K562 (cell line): Measurements from ENCODE around the gene CCL27.

Experiments
- EZH2 ChIP-seq: IDR thresholded peaks from 2 replicates; pipeline ENCODE4 v1.6.1; 2012; ENCODE audit warnings: low read depth, mild to moderate bottlenecking, inconsistent platforms, low read length, borderline replicate concordance
- FOS ChIP-seq: IDR thresholded peaks from 3 replicates; pipeline ENCODE4 v1.6.1; 2011; ENCODE audit not compliant: insufficient read length; ENCODE audit errors: extremely low read depth
- POLR2A ChIP-seq: fragments of 450-650 bp; conservative IDR thresholded peaks from 2 replicates; pipeline ENCODE4 v1.6.1; 2016
- RAD21 ChIP-seq, 2 experiments: fragments of 250-450 bp in 1 of 2; fragments of 450-650 bp in 1 of 2; sonication (Bioruptor Pico) in 1 of 2; formaldehyde crosslinking in 1 of 2; IDR thresholded peaks in 1 of 2; conservative IDR thresholded peaks in 1 of 2; 2 replicates each; pipeline versions ENCODE4 v1.4.0 to v1.8.0; 2020 to 2022; ENCODE audit warnings: mild to moderate bottlenecking in 2 of 2, moderate library complexity in 1 of 2
- SRF ChIP-seq, 2 experiments: fragments of 250-450, 450-650 bp in 1 of 2; sonication (Bioruptor Pico) in 1 of 2; sonication (generic) in 1 of 2; formaldehyde crosslinking; IDR thresholded peaks; 2 replicates each; pipeline versions ENCODE4 v1.5.0 to v1.5.1; 2020 to 2022; ENCODE audit warnings: mild to moderate bottlenecking in 1 of 2, missing genetic modification reagents in 1 of 2
- TOE1 ChIP-seq, 2 experiments: fragments of 450-650 bp in 1 of 2; sonication (generic) in 1 of 2; formaldehyde crosslinking in 1 of 2; IDR thresholded peaks; 2 replicates each; pipeline versions ENCODE4 v1.7.1 to v1.8.0; 2016 to 2022; ENCODE audit warnings: borderline replicate concordance in 2 of 2, mild to moderate bottlenecking in 2 of 2, antibody characterized with exemption in 1 of 2, inconsistent platforms in 1 of 2, low read depth in 1 of 2, missing genetic modification reagents in 1 of 2, moderate library complexity in 1 of 2
- TF ChIP-seq, protein P1 (sequence below), 3 experiments: IDR thresholded peaks in 2 of 3; conservative IDR thresholded peaks in 1 of 3; 2 replicates each; pipeline ENCODE4 v1.5.1; 2011 to 2012; ENCODE audit warnings: low read length in 3 of 3, mild to moderate bottlenecking in 3 of 3, control low read depth in 2 of 3, improper control_type of control experiment in 1 of 3, inconsistent platforms in 1 of 3, low read depth in 1 of 3, mixed read lengths in 1 of 3, moderate library complexity in 1 of 3; ENCODE audit not compliant: insufficient read depth in 2 of 3
- TF ChIP-seq, protein P2 (sequence below): sonication (generic); formaldehyde crosslinking; IDR thresholded peaks from 2 replicates; pipeline ENCODE4 v1.8.0; 2022; ENCODE audit warnings: missing genetic modification reagents, mild to moderate bottlenecking, borderline replicate concordance
- TF ChIP-seq, protein P3 (sequence below): sonication (generic); formaldehyde crosslinking; IDR thresholded peaks from 2 replicates; pipeline ENCODE4 v1.8.0; 2023; ENCODE audit warnings: mild to moderate bottlenecking, missing genetic modification reagents
- TF ChIP-seq, protein P4 (sequence below): sonication (generic); formaldehyde crosslinking; IDR thresholded peaks from 2 replicates; pipeline ENCODE4 v1.9.0; 2022; ENCODE audit warnings: mild to moderate bottlenecking, missing genetic modification reagents

DNA sequence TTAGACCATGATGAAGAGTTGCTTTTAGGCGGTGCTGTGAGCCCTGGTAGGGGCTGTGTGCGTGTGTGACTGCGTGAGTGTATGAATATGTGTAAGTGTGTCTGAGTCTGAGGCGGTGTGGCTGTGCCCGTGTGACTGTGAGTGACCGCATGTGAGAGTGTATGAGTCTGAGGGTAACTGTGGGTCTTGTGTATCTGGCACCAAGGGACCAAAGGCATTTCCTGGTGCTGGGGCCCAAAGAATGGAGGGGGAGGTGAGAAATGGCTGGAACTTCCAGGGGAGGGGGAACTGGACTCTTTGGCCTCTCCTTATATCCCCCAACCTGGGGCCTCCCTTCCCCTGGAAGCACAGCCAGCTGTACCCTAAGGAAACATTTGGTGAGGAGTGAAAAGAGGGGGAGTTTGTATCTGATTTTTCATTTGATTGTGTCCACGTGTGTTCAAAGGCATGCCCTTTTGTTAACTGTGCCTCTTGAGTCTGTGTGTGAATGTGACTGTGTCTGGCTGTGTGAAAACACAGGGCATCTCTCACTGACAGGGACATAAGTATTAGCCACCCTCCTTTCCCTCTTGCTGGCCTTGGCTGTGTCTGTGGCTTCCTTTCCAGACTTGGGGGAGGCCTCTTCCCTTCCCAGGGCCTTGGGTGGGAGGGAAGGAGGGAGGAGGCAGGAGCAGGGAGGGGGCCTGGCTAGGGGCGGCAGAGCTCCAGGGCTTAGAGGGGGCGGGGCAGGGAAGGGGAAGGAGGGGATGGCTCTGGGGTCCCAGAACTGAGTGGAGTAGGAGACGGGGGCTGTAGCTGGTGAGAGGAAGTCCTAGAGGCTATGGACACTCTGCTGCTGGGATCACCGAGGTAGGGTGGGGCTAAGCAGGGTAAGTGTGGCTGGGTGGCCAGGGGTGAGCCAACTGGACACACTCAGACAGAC lies 9.0 kb downstream of the CCL27 start:
- TF ChIP-seq, protein P1, sequence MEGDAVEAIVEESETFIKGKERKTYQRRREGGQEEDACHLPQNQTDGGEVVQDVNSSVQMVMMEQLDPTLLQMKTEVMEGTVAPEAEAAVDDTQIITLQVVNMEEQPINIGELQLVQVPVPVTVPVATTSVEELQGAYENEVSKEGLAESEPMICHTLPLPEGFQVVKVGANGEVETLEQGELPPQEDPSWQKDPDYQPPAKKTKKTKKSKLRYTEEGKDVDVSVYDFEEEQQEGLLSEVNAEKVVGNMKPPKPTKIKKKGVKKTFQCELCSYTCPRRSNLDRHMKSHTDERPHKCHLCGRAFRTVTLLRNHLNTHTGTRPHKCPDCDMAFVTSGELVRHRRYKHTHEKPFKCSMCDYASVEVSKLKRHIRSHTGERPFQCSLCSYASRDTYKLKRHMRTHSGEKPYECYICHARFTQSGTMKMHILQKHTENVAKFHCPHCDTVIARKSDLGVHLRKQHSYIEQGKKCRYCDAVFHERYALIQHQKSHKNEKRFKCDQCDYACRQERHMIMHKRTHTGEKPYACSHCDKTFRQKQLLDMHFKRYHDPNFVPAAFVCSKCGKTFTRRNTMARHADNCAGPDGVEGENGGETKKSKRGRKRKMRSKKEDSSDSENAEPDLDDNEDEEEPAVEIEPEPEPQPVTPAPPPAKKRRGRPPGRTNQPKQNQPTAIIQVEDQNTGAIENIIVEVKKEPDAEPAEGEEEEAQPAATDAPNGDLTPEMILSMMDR (IDR thresholded peaks at IDR 0.05 in 2 of 3, conservative IDR thresholded peaks at IDR 0.05 in 1 of 3; ENCODE audit: insufficient read depth in 2 of 3, low read depth in 1 of 3, low read length in 3 of 3): no peak
- TF ChIP-seq EZH2 (no peak), SRF (CRISPR knock-in tag; IDR thresholded peaks at IDR 0.05) (no peak), RAD21 (CRISPR knock-in tag; conservative IDR thresholded peaks at IDR 0.05 in 1 of 2, IDR thresholded peaks at IDR 0.05 in 1 of 2) (no peak), TOE1 (IDR thresholded peaks at IDR 0.05; ENCODE audit: borderline replicate concordance) (no peak), TOE1 (CRISPR knock-in tag; IDR thresholded peaks at IDR 0.05; ENCODE audit: borderline replicate concordance, low read depth) (no peak), FOS (no peak), POLR2A (0 out of 2 replicates have a peak, but pooled peaks have one; percentile 15)
- TF ChIP-seq, protein P2, sequence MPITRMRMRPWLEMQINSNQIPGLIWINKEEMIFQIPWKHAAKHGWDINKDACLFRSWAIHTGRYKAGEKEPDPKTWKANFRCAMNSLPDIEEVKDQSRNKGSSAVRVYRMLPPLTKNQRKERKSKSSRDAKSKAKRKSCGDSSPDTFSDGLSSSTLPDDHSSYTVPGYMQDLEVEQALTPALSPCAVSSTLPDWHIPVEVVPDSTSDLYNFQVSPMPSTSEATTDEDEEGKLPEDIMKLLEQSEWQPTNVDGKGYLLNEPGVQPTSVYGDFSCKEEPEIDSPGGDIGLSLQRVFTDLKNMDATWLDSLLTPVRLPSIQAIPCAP (CRISPR knock-in tag): no peak
- TF ChIP-seq, protein P3, sequence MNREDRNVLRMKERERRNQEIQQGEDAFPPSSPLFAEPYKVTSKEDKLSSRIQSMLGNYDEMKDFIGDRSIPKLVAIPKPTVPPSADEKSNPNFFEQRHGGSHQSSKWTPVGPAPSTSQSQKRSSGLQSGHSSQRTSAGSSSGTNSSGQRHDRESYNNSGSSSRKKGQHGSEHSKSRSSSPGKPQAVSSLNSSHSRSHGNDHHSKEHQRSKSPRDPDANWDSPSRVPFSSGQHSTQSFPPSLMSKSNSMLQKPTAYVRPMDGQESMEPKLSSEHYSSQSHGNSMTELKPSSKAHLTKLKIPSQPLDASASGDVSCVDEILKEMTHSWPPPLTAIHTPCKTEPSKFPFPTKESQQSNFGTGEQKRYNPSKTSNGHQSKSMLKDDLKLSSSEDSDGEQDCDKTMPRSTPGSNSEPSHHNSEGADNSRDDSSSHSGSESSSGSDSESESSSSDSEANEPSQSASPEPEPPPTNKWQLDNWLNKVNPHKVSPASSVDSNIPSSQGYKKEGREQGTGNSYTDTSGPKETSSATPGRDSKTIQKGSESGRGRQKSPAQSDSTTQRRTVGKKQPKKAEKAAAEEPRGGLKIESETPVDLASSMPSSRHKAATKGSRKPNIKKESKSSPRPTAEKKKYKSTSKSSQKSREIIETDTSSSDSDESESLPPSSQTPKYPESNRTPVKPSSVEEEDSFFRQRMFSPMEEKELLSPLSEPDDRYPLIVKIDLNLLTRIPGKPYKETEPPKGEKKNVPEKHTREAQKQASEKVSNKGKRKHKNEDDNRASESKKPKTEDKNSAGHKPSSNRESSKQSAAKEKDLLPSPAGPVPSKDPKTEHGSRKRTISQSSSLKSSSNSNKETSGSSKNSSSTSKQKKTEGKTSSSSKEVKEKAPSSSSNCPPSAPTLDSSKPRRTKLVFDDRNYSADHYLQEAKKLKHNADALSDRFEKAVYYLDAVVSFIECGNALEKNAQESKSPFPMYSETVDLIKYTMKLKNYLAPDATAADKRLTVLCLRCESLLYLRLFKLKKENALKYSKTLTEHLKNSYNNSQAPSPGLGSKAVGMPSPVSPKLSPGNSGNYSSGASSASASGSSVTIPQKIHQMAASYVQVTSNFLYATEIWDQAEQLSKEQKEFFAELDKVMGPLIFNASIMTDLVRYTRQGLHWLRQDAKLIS: no peak
- TF ChIP-seq, protein P4, sequence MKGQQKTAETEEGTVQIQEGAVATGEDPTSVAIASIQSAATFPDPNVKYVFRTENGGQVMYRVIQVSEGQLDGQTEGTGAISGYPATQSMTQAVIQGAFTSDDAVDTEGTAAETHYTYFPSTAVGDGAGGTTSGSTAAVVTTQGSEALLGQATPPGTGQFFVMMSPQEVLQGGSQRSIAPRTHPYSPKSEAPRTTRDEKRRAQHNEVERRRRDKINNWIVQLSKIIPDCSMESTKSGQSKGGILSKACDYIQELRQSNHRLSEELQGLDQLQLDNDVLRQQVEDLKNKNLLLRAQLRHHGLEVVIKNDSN: no peak
